ENCODE data around the gene DOC2B.
"Not testable (repeated sequence)": the region's sequence is repeated elsewhere in the genome, so short reads cannot be mapped to it uniquely, and the experiment has no call there.

The DOC2B gene

GRCh38 chr17:187130-187529, 5.7 kb upstream of the DOC2B start:
- peak; percentile 97 for DNase-seq

- DNase-seq: no peak
Observed at GRCh38 chr17:185445-186138, 4.1 kb upstream of the DOC2B start.

GRCh38 chr17:183021-183420, 1.6 kb upstream of the DOC2B start:
- peak; percentile 75 for DNase-seq

GRCh38 chr17:182050-182751, 751 bp upstream of the DOC2B start:
- peak; percentile 84 for DNase-seq

GRCh38 chr17:180381-181244, 837 bp downstream of the DOC2B start:
- peak; percentile 62 for DNase-seq

- peak; percentile 60 for DNase-seq
Observed at GRCh38 chr17:179781-180380, 1.6 kb downstream of the DOC2B start.

GRCh38 chr17:179066-179432, 2.4 kb downstream of the DOC2B start:
- DNase-seq: no peak

- DNase-seq: peak; percentile 99
Observed at GRCh38 chr17:178292-179065, 3.0 kb downstream of the DOC2B start.

- peak; percentile 33 for DNase-seq
Observed at GRCh38 chr17:177762-178161, 3.7 kb downstream of the DOC2B start.

- DNase-seq: peak; percentile 61
Observed at GRCh38 chr17:177155-177554, 4.3 kb downstream of the DOC2B start.

- DNase-seq: no peak
Observed at GRCh38 chr17:173166-173911, 8.1 kb downstream of the DOC2B start.

- DNase-seq: no peak
Observed at GRCh38 chr17:172401-172800, 9.0 kb downstream of the DOC2B start.

GRCh38 chr17:171871-172270, 9.6 kb downstream of the DOC2B start:
- no peak for DNase-seq

- no peak for DNase-seq
Observed at GRCh38 chr17:170130-170670, 11.2 kb downstream of the DOC2B start.

GRCh38 chr17:168614-169013, 12.8 kb downstream of the DOC2B start:
- DNase-seq: not testable (repeated sequence)

GRCh38 chr17:165939-166338, 15.5 kb downstream of the DOC2B start:
- no peak for DNase-seq

- DNase-seq: peak; percentile 84
Observed at GRCh38 chr17:164303-165235, 16.9 kb downstream of the DOC2B start.

GRCh38 chr17:163514-164098, 17.8 kb downstream of the DOC2B start:
- no peak for DNase-seq

- no peak for DNase-seq
Observed at GRCh38 chr17:162689-163088, 18.8 kb downstream of the DOC2B start.

GRCh38 chr17:161481-161880, 20.0 kb downstream of the DOC2B start:
- DNase-seq: no peak
